ENCODE data around the gene SH3GLB2. TPM values are rescaled to one million over a fixed set of nuclear protein-coding genes. Genes with fewer than 3 reads are reported as not detected.
A peak's percentile ranks its signal among the peaks of the same experiment; 100 is the strongest.

Gene SH3GLB2
- total and polyA plus RNA-seq, 7 experiments from 2014 or later = 22.5 to 106 (median 82.5) TPM

DNA sequence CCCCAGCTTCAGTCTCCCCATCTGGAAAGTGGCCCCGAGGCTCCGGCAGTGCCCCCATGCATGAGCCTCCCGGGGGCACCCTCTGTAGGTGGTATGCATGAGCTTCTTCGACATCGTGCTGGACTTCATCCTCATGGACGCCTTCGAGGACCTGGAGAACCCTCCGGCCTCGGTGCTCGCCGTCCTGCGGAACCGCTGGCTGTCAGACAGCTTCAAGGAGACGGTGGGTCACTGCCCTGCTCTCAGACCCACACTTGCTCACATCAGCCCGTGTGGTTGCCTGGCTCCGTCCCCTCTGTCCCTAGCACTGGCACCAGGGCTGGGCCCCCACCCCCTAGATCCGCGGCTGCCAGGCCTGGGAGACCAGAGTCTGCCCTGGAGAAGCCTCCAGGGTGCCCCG lies 40.0 kb upstream of the SH3GLB2 start:
- ChIA-PET POLR2A (interaction anchor here (0.7 to 1.2 kb wide), 2 partner anchors 10 to 755 kb away, joined by 3 read pairs; no protein-coding TSS in a partner anchor), CTCF (interaction anchor here (1.0 kb wide), 1 partner anchor 63 kb away, joined by 3 read pairs; no protein-coding TSS in a partner anchor)
- Histone ChIP-seq H3K4me1 (ENCODE audit: control insufficient read depth in 2 of 2, insufficient read depth in 2 of 2, low read length in 2 of 2) (peaks cover 5 to 41% of the 10 kb centered on the region in 2 donors), H3K36me3 (ENCODE audit: control insufficient read depth in 2 of 3, insufficient read depth in 3 of 3, low read length in 3 of 3) (peaks cover 0 to 38% (median 4%) of the 10 kb centered on the region in 3 experiments), H3K4me3 (ENCODE audit: low read length) (no peak overlapping the region), H3K27me3 (ENCODE audit: control insufficient read depth in 2 of 2, insufficient read depth in 2 of 2, low read length in 2 of 2) (no peaks in the 10 kb centered on the region), H3K27ac (ENCODE audit: low read depth, low read length) (peak overlapping the region; percentile 37), H3K9me3 (ENCODE audit: control insufficient read depth in 2 of 3, low read length in 3 of 3) (no peaks in the 10 kb centered on the region)
- no peaks in the 10 kb centered on the region for H3K9me3 Mint-ChIP-seq
- H3K4me1 Mint-ChIP-seq = peaks cover 20 to 40% (median 28%) of the 10 kb centered on the region in 7 donors
- H3K4me3 Mint-ChIP-seq = peak overlapping the region in 5 of 10 donors; percentile 60 to 84 (median 65)
- intact Hi-C loops (cut with micrococcal nuclease) = no loop called here
- peaks cover 0 to 21% (median 0%) of the 10 kb centered on the region in 5 donors for H3K36me3 Mint-ChIP-seq
- peak overlapping the region in 8 of 9 donors; percentile 67 to 95 (median 92) for H3K27ac Mint-ChIP-seq
- DNase-seq (no peak), ATAC-seq (no peak)
- no peaks in the 10 kb centered on the region for H3K27me3 Mint-ChIP-seq

DNA sequence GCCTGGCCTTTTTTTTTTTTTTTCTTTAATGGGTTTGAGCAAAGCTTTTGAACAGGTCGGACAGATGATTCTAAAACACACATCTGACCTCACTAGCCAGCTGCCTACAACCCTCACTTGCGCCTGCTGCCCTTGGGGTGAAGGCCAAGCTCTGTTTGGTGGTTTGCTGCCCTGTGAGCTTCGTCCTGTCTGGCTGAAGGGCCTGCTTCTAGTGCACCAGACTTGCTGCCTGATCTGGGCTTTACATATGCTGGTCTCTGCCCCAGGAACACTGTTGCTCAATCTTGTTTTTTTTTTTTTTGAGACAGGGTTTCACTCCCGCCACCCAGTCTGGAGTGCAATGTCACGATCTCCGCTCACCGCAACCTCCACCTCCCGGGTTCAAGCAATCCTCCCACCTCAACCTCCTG lies 36.4 kb upstream of the SH3GLB2 start:
- POLR2A ChIA-PET = no interaction called here
- Mint-ChIP-seq H3K27ac (no peak overlapping the region), H3K4me1 (peaks cover 12 to 15% (median 14%) of the 10 kb centered on the region in 7 donors), H3K9me3 (no peaks in the 10 kb centered on the region), H3K27me3 (no peaks in the 10 kb centered on the region), H3K36me3 (peaks cover 0 to 31% (median 4%) of the 10 kb centered on the region in 5 donors), H3K4me3 (no peak overlapping the region)
- CTCF ChIA-PET = interaction anchor here (0.6 kb wide), 1 partner anchor 67 kb away, joined by 3 read pairs; no protein-coding TSS in a partner anchor
- peaks cover under 1 to 17% of the 10 kb centered on the region in 2 donors for H3K4me1 ChIP-seq (ENCODE audit: control insufficient read depth in 2 of 2, insufficient read depth in 2 of 2, low read length in 2 of 2)
- no peaks in the 10 kb centered on the region for H3K9me3 ChIP-seq (ENCODE audit: control insufficient read depth in 2 of 3, low read length in 3 of 3)
- peaks cover 0 to 59% (median 4%) of the 10 kb centered on the region in 3 experiments for H3K36me3 ChIP-seq (ENCODE audit: control insufficient read depth in 2 of 3, insufficient read depth in 3 of 3, low read length in 3 of 3)
- H3K27me3 ChIP-seq (ENCODE audit: control insufficient read depth in 2 of 2, insufficient read depth in 2 of 2, low read length in 2 of 2) = no peaks in the 10 kb centered on the region
- no peak for DNase-seq
- intact Hi-C loops (cut with micrococcal nuclease) = no loop called here
- no peak for ATAC-seq
- H3K4me3 ChIP-seq (ENCODE audit: low read length) = no peak overlapping the region
- no peak overlapping the region for H3K27ac ChIP-seq (ENCODE audit: low read depth, low read length)

DNA sequence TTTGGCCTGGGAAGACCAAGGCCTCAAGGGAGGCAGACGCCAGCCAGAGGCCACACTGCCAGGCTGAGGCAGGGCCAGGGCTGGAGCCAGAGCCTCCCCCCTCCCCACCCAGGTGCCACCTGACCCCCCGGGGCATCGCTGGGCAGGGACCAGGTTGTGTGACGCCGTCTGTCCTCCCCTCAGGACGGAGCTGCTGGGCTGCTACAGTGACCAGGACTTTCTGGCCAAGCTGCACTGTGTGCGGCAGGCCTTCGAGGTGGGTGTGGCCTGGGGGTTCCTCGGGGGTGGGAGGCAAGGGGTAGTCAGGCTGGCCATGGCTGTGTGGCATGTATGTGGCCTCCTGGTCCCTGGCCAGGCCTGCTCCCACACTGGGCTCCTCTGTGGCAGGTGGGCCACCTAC lies 34.9 kb upstream of the SH3GLB2 start:
- H3K9me3 Mint-ChIP-seq = no peaks in the 10 kb centered on the region
- CTCF ChIA-PET = no interaction called here
- no peak for ATAC-seq
- Histone ChIP-seq H3K27ac (ENCODE audit: low read depth, low read length) (no peak overlapping the region), H3K4me1 (ENCODE audit: control insufficient read depth in 2 of 2, insufficient read depth in 2 of 2, low read length in 2 of 2) (peaks cover 0 to 3% of the 10 kb centered on the region in 2 donors), H3K9me3 (ENCODE audit: control insufficient read depth in 2 of 3, low read length in 3 of 3) (no peaks in the 10 kb centered on the region), H3K27me3 (ENCODE audit: control insufficient read depth in 2 of 2, insufficient read depth in 2 of 2, low read length in 2 of 2) (no peaks in the 10 kb centered on the region), H3K36me3 (ENCODE audit: control insufficient read depth in 2 of 3, insufficient read depth in 3 of 3, low read length in 3 of 3) (peaks cover 0 to 65% (median 4%) of the 10 kb centered on the region in 3 experiments), H3K4me3 (ENCODE audit: low read length) (no peak overlapping the region)
- H3K4me1 Mint-ChIP-seq = peaks cover 0 to 1% (median under 1%) of the 10 kb centered on the region in 7 donors
- DNase-seq = no peak
- H3K27ac Mint-ChIP-seq = no peak overlapping the region
- intact Hi-C loops (cut with micrococcal nuclease) = no loop called here
- no peak overlapping the region for H3K4me3 Mint-ChIP-seq
- POLR2A ChIA-PET = no interaction called here
- no peaks in the 10 kb centered on the region for H3K27me3 Mint-ChIP-seq
- H3K36me3 Mint-ChIP-seq = peaks cover 0 to 40% (median 4%) of the 10 kb centered on the region in 5 donors

DNA sequence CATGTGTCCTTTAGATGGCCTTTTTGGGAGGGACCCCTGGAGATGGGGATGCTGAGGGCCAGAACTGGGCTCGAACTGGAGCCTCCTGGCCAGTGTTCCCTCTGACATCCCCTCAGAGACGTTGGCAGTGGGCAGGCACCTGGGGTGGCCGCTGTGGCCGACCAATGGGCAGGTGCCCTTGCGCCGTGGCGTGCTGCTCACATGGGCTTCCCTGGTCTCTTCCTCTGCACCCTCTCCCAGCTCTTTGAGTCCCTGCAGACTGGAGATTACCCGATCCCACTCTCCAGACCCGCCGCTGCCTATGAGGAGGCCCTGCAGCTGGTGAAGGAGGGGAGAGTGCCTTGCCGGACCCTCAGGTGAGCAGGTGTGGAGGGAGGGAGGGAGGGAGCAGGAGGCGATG lies 32.9 kb upstream of the SH3GLB2 start:
- H3K4me3 Mint-ChIP-seq = no peak overlapping the region
- peaks cover 0 to 38% (median 4%) of the 10 kb centered on the region in 5 donors for H3K36me3 Mint-ChIP-seq
- Histone ChIP-seq H3K4me3 (ENCODE audit: low read length) (no peak overlapping the region), H3K4me1 (ENCODE audit: control insufficient read depth in 2 of 2, insufficient read depth in 2 of 2, low read length in 2 of 2) (no peaks in the 10 kb centered on the region), H3K9me3 (ENCODE audit: control insufficient read depth in 2 of 3, low read length in 3 of 3) (no peaks in the 10 kb centered on the region), H3K27me3 (ENCODE audit: control insufficient read depth in 2 of 2, insufficient read depth in 2 of 2, low read length in 2 of 2) (no peaks in the 10 kb centered on the region), H3K27ac (ENCODE audit: low read depth, low read length) (no peak overlapping the region), H3K36me3 (ENCODE audit: control insufficient read depth in 2 of 3, insufficient read depth in 3 of 3, low read length in 3 of 3) (peaks cover 0 to 54% (median 4%) of the 10 kb centered on the region in 3 experiments)
- POLR2A ChIA-PET = no interaction called here
- H3K27me3 Mint-ChIP-seq = no peaks in the 10 kb centered on the region
- CTCF ChIA-PET = no interaction called here
- H3K4me1 Mint-ChIP-seq = no peaks in the 10 kb centered on the region
- ATAC-seq (no peak), DNase-seq (no peak)
- no peaks in the 10 kb centered on the region for H3K9me3 Mint-ChIP-seq
- H3K27ac Mint-ChIP-seq = no peak overlapping the region
- intact Hi-C loops (cut with micrococcal nuclease) = no loop called here

DNA sequence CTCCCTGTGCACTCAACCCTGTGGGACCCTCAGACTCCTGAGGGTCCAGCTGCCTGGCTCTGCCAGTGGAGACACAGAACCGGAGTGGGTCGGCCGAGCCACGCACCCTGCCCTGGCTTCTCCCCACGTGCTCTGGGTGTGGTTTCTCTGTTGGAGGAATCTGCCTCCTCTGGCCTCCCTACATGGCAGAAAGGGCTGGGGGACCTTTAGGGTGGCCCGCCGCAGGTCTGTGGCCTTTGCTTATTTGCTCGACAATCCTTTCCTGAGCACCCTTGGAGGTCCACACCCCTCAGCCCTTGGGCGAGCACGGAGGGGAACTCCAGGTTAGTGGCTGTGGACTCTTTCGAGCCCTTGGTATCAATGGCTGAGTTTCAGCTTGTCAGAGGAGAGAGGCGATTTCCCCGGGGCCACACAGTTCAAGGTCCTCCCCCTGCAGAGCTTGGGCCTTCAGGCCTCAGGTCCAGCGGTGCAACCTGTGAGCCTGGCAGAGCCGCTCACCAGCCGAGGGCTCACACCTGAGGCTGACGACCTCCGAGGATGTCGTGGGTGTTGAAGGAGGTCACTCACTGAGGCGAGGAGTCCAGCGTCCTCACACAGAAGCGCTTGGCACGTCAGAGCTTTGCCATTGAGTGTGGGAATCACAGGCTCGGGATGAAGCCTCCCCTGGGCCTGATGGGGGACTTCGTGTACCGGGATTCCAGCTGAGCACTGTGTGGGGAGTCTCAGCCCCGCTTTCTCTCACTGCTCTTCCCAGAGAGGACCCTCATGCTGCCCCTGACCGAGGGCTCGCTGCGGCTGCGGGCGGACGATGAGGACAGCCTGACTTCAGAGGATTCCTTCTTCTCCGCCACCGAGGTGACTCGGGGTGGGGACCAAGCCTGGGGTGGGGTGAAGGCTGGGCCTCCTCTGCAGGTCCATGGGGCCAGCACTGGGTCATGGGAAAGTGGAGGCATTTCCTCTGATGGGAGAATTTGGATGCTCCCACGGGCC lies 32.0 kb upstream of the SH3GLB2 start:
- ATAC-seq (no peak), DNase-seq (no peak)
- H3K27ac ChIP-seq (ENCODE audit: low read depth, low read length) = no peak overlapping the region
- H3K9me3 Mint-ChIP-seq = no peaks in the 10 kb centered on the region
- ChIA-PET CTCF (no interaction called here), POLR2A (interaction anchor here (0.6 to 1.3 kb wide), 2 partner anchors 9 to 335 kb away, joined by 3 read pairs; no protein-coding TSS in a partner anchor)
- no peaks in the 10 kb centered on the region for H3K27me3 Mint-ChIP-seq
- H3K4me1 Mint-ChIP-seq = no peaks in the 10 kb centered on the region
- no peaks in the 10 kb centered on the region for H3K9me3 ChIP-seq (ENCODE audit: control insufficient read depth in 2 of 3, low read length in 3 of 3)
- intact Hi-C loops (cut with micrococcal nuclease) = no loop called here
- H3K4me3 ChIP-seq (ENCODE audit: low read length) = no peak overlapping the region
- no peaks in the 10 kb centered on the region for H3K27me3 ChIP-seq (ENCODE audit: control insufficient read depth in 2 of 2, insufficient read depth in 2 of 2, low read length in 2 of 2)
- no peak overlapping the region for H3K27ac Mint-ChIP-seq
- H3K36me3 ChIP-seq (ENCODE audit: control insufficient read depth in 2 of 3, insufficient read depth in 3 of 3, low read length in 3 of 3) = peaks cover 0 to 52% (median 0%) of the 10 kb centered on the region in 3 experiments
- no peak overlapping the region for H3K4me3 Mint-ChIP-seq
- peaks cover 0 to 31% (median 4%) of the 10 kb centered on the region in 5 donors for H3K36me3 Mint-ChIP-seq
- no peaks in the 10 kb centered on the region for H3K4me1 ChIP-seq (ENCODE audit: control insufficient read depth in 2 of 2, insufficient read depth in 2 of 2, low read length in 2 of 2)

DNA sequence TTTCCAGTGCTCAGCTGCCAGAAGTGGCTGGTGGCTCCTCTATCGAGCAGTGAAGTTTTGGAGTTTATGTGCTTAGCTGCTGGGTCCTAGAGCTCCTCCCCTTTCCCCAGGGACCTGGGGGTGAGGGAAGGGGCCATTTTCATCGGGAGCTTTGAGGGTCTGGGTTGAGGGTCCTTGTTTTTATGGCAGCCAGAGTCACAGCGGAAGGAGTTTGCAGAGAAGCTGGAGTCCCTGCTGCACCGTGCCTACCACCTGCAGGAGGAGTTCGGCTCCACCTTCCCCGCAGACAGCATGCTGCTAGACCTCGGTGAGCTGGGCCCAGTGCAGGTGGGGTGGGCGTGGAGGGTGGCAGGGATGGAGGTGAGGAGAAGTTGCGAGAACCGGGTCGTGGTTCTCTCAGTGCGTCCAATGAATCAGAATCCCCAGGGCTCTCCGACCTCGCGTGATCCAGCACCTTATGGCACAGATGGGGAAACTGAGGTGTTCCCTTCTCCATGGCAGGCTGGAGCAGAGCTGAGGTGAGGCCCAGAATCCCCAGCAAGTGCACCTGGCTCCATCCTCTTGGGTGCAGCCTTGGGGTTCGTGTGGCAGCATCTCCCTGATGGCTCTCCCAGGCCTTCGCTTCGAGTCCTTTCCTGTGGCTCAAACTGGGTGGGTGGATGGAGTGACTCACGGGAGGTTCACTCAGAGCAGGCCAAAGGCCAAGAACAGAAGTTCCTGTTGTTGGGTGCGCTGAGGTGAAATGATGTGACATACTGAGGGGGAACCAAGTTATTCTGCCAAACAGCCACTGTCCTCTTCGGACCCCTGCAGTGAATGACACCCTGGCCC lies 31.0 kb upstream of the SH3GLB2 start:
- H3K9me3 ChIP-seq (ENCODE audit: control insufficient read depth in 2 of 3, low read length in 3 of 3) = no peaks in the 10 kb centered on the region
- H3K4me3 ChIP-seq (ENCODE audit: low read length) = no peak overlapping the region
- H3K9me3 Mint-ChIP-seq = no peaks in the 10 kb centered on the region
- DNase-seq (no peak), ATAC-seq (no peak)
- no peaks in the 10 kb centered on the region for H3K27me3 ChIP-seq (ENCODE audit: control insufficient read depth in 2 of 2, insufficient read depth in 2 of 2, low read length in 2 of 2)
- no peaks in the 10 kb centered on the region for H3K27me3 Mint-ChIP-seq
- H3K4me1 Mint-ChIP-seq = no peaks in the 10 kb centered on the region
- POLR2A ChIA-PET = interaction anchor here (0.9 to 1.3 kb wide), 2 partner anchors 8 to 15 kb away, joined by 3 read pairs; no protein-coding TSS in a partner anchor
- H3K4me1 ChIP-seq (ENCODE audit: control insufficient read depth in 2 of 2, insufficient read depth in 2 of 2, low read length in 2 of 2) = no peaks in the 10 kb centered on the region
- no peak overlapping the region for H3K4me3 Mint-ChIP-seq
- CTCF ChIA-PET = no interaction called here
- H3K36me3 ChIP-seq (ENCODE audit: control insufficient read depth in 2 of 3, insufficient read depth in 3 of 3, low read length in 3 of 3) = peaks cover 0 to 53% (median 0%) of the 10 kb centered on the region in 3 experiments
- peak overlapping the region in 1 of 9 donors; percentile 25 for H3K27ac Mint-ChIP-seq
- H3K36me3 Mint-ChIP-seq = peaks cover 0 to 33% (median 4%) of the 10 kb centered on the region in 5 donors
- no peak overlapping the region for H3K27ac ChIP-seq (ENCODE audit: low read depth, low read length)
- intact Hi-C loops (cut with micrococcal nuclease) = no loop called here

Measured in naive thymus-derived CD4-positive, alpha-beta T cell (primary cell).